GM12874 (cell line): ENCODE data around the gene TTC9.

Experiments
- TF ChIP-seq, protein P1 (sequence below): IDR thresholded peaks from 2 replicates; pipeline ENCODE4 v1.5.1; 2011; ENCODE audit warnings: low read depth, mild to moderate bottlenecking, control low read depth, low read length, moderate library complexity; ENCODE audit not compliant: insufficient read depth

The TTC9 gene

DNA sequence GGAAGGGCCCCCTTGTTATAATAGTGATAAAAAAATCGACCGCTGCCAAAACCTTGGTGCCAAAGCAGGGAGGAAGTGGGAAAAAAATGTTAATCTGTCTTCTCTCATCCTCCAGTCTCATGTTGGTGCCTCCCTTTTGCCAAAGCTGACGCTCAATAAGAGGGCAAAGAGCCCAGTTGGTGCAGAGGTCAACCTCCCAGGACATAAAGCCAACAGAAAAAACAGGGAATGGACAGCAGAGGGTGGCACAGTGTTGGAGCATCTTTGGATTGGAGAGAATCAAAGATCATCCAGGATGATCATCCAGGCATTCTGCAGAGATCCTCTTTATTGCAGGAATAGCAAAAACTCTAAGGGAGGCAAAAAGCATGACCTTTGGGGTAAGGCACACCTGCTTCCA, 9.8 kb upstream of the TTC9 start:
- TF ChIP-seq, protein P1, sequence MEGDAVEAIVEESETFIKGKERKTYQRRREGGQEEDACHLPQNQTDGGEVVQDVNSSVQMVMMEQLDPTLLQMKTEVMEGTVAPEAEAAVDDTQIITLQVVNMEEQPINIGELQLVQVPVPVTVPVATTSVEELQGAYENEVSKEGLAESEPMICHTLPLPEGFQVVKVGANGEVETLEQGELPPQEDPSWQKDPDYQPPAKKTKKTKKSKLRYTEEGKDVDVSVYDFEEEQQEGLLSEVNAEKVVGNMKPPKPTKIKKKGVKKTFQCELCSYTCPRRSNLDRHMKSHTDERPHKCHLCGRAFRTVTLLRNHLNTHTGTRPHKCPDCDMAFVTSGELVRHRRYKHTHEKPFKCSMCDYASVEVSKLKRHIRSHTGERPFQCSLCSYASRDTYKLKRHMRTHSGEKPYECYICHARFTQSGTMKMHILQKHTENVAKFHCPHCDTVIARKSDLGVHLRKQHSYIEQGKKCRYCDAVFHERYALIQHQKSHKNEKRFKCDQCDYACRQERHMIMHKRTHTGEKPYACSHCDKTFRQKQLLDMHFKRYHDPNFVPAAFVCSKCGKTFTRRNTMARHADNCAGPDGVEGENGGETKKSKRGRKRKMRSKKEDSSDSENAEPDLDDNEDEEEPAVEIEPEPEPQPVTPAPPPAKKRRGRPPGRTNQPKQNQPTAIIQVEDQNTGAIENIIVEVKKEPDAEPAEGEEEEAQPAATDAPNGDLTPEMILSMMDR = no peak

DNA sequence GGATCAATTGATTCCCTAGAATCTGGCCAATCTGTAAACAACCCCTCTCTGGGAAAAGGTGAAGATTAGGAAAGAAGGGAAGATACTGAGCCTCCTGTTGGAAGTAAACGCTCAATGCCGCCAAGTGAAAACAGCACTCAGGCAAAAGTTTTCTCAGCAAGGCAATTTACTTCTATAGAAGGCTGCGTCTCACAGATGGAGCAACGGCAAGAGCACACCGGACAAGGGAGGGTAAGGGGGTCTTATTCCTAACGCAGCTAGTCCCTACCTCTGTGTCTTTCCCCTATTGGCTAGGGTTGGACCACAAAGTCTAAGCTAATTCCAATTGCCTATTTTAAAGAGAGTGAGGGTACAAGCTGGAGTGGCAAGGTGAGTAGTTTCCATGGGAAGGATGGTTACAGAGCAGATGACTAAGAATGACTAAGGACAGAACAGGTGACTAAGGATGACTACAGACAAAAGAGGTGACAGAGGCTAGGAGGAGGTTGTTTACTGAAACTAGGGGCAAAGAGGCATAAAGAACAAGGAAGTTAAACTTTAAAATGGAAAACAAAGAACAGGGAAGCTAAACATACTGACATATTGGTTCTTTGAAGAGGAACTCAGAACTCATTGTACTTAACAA, 5.6 kb upstream of the TTC9 start:
- TF ChIP-seq, protein P1 = no peak

DNA sequence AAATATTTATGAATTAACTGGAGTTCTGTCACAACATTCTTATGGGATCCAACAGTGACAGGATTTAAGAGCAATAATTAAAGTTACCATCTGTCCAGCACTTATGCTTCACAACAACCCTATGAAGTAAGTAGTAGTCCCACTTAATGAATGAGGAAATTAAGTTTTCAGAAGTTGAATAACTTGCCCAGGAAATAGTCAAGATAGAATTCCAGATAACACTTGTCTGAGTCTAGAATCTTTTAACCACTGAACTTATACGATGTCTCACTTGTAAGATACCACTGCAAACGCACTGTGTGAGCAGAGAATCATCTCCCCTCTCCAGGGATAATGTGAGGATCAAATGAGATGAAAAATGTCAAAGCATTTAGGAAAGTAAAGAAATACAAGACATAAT, 3.3 kb upstream of the TTC9 start:
- TF ChIP-seq, protein P1 = no peak

DNA sequence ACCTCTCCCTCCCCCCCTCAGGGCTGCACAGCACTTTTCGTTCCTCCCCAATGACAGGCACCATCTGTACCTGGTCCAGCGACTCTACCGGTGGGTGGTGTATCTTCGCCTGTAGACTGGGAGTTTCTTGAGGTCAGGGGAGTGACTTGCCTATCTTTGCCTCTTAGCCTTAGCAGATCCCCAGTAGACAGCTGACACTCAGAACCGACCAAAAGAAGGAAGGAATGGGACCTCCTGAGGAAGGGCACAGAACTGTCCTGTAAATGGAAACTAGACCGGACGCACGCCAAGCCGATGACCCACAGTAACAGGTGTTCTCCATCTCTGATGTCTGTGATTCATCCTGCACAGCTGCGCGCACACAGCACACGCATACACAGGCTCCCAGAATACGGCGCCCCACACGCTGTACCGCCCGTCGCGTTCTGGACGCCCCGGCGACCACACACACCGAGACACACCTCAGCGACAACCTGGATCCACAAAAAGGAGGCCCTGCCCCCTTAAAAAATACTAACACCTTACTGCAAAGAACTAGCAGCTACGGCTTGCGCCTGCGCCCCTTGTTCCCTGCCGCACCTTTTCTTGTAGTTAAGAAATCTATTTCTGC, 673 bp upstream of the TTC9 start:
- TF ChIP-seq, protein P1 = no peak

DNA sequence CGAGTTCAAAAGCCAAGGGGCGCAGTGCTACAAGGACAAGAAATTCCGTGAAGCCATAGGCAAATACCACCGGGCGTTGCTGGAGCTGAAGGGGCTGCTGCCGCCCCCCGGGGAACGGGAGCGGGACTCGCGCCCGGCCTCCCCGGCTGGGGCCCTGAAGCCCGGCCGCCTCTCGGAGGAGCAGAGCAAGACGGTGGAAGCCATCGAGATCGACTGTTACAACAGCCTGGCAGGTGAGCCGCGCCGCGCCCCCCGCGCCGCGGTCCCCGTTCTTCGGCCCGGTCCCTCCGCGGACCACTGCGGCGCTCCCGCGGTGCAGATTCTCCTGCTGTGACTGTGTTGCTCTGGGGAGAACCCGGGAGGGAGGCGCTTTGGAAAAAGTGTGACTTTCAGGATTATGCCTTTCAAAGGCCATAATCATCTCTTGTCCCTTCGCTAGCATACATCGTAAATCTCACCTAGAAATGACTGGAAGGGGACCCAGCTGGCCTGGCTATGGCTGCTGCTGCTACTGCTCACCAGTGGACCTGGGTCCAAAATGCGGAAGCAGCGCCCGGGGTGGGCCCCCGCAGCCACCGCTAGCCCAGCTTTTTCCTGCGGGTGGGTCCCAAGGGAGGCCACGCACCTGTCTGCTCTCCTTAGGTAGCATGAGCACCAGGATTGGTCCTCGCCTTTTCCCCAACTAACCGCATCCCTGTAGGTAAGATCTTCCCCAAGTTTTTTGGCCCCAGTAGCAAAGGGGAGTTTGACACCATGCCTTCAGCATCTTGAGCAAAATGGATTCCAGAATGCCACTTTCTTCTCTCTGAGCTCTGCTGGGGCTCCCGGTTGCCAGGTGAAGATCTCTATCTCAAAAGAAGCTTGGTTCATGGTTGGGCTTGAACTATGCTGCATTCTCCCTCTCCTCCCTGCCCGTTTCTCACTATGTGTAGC, 853 bp downstream of the TTC9 start:
- TF ChIP-seq, protein P1 = no peak

DNA sequence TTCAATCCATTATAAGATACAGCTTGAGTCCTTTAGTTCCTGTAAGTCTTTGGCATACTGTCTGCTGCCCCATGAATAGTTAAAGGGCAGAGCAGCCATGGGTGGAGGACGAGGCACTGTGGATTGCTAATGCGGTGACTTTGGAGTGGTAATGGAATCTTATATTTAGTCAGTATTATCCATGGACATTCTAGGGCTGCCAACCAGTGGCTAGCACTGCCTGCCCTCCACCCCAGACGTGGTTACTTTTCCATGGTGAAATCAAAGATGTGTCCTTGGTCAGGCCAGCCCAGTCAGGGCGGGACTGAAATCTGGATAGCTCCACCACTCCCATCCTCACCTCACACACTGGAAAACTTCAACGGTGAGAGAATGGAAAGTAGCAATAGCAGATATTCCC, 2.3 kb downstream of the TTC9 start:
- TF ChIP-seq, protein P1 = no peak

DNA sequence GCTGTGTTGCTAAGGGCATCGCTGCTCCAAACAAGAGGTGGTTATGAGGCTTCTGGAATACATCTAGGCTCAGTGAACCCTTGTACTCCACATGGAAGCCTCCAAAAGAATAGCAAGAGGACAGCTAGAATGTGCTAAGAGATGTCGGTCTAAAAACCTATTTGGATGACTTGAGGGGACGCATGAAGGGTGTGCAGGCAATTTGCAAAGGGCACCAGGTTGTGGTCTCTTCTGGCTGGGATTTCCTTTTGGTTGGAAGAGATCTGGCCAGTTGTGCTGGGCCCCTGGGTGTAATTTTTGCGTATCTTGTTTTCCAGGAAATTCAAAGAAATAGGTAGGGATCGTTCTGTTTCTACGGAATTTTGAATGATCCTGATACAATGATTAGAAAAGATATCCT, 4.2 kb downstream of the TTC9 start:
- TF ChIP-seq, protein P1 = no peak
